ENCODE results near the gene TAF3.
A peak's percentile ranks its signal among the peaks of the same experiment; 100 is the strongest.

The TAF3 gene

GRCh38 chr10:7876541-7877127 is 58.3 kb downstream of the TAF3 start:
- DNase-seq (ENCODE audit: low read depth) = no peak

DNA sequence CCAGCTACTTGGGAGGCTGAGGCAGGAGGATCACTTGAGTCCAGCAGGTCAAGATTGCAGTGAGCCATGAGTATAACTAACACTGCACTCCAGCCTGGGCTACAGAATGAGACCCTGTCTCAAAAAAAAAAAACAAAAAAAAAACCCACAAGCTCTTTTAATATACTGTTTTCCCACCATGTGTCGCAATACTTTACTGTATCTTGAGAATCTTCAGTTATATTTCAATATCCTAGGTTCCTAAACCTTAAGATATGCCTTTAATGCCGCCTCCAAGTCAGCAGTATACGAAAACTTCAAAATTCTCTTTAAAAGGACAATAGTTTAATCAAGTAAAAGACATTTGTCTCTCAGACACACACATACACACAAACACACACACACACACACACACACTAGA is 62.8 kb downstream of the TAF3 start:
- no peak for DNase-seq (ENCODE audit: low read depth)

- no peak for DNase-seq (ENCODE audit: low read depth)
Measured at GRCh38 chr10:7886056-7886455, 67.8 kb downstream of the TAF3 start.

DNA sequence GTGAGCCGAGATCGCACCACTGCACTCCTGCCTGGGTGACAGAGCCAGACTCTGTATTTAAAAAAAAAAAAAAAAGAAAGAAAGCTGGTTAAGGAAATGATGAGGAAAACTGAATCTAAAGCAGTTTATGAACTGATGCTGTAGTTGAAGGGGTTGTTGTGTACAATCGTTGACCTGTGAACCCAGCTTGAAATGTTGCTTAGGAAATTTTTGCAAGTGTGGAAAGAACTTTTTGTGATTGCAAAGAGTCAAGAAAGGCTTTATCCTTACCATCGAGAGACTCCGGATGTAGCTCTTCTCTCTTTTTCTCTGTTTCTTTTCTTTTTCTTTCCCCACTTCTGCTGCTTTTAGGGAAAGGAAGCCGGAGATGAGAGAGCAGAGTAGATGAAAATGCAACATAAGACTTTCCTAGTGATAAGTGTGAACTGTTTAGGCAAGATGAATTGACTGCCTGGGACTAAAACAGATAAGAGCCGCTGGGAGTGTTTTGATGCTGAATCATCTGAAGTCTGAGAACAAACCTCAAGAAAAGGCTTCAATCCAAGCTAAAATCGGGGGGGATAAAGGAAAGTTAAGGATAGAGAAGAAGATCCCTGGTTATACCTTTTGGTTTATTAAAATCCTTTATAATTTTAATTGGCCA is 69.0 kb downstream of the TAF3 start:
- DNase-seq (ENCODE audit: low read depth) = no peak

- no peak for DNase-seq (ENCODE audit: low read depth)
Measured at GRCh38 chr10:7889947-7890542, 71.7 kb downstream of the TAF3 start.

DNA sequence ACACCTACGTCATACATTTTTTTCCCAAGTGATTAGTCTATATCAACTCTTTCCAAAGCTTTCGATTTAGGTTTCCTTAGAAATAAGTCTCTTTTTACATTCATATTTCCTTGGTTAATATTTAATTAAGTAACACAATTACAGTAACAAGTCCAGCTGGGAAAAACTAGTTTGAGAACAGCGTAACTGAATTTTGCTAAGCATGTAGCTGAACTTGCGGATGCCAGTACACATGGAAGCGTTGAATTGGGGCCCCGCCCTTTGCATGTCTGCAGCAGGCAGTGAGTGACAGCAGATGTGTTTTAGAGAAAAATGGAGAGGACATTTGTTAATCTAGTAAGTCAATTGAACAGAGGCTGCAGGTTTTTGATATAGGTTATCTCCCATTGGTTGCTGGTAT is 72.5 kb downstream of the TAF3 start:
- DNase-seq (ENCODE audit: low read depth) = no peak

- peak; percentile 23 for DNase-seq (ENCODE audit: low read depth)
Measured at GRCh38 chr10:7891634-7892033, 73.3 kb downstream of the TAF3 start.

- peak; percentile 40 for DNase-seq (ENCODE audit: low read depth)
Measured at GRCh38 chr10:7892146-7892545, 73.8 kb downstream of the TAF3 start.

- DNase-seq (ENCODE audit: low read depth) = no peak
Measured at GRCh38 chr10:7895699-7896090, 77.4 kb downstream of the TAF3 start.

DNA sequence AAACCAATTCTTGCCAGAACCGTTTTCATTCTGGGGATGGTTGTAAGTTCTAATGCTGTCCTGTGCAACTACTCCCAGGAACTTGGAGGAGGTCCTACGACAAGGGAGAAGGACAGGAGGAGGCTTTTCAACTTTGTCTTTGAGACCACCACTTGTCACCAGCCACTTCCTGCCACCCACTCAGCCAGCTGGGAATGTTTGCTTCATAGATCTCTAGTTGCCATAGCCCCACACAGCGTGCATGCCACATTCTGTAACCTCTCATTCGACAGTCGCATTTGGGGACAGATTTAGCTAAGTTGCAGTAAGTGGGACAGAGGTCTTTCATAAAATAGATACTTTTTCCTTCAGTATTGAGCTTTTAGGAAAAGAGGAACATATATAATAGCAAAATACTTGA is 78.0 kb downstream of the TAF3 start:
- DNase-seq (ENCODE audit: low read depth) = no peak

- DNase-seq (ENCODE audit: low read depth) = no peak
Measured at GRCh38 chr10:7901256-7901655, 83.0 kb downstream of the TAF3 start.

GRCh38 chr10:7902413-7902812 is 84.1 kb downstream of the TAF3 start:
- no peak for DNase-seq (ENCODE audit: low read depth)

GRCh38 chr10:7903851-7904250 is 85.5 kb downstream of the TAF3 start:
- no peak for DNase-seq (ENCODE audit: low read depth)

- no peak for DNase-seq (ENCODE audit: low read depth)
Measured at GRCh38 chr10:7906128-7906527, 87.8 kb downstream of the TAF3 start.

GRCh38 chr10:7908541-7909210 is 90.4 kb downstream of the TAF3 start:
- no peak for DNase-seq (ENCODE audit: low read depth)

DNA sequence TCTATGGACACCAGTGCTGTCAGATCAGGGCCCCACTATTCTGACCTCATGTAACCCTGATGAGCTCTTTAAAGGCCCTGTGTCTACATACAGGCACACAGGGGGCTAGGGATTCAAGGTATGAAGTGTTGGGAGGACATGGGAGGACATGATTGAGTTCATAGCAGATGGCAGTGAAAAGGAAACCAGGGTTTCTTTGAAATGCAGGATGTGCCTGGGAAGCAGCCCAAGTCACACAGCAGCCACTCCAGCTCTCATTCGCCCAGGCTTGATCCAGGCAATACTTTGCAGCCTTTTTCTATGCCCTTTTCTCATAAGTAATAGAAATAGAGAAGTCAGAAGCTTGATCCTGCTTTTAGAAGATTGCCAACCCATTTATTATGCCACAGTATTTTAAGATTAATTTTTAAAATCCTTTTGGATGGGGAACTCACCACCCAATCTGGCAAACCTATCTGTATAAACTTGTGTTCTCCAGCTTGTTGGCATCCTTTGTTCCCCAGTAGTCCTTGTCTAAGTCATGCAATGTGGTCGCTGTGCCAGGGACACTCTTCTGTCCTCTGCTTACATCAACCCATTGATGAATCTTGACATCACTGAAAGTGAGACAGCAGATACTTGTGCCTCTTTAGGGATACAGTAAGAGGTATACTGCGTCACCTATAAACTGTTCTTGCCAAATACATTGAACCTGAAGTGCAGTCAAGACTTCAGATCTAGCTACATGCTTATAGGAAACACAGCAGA is 95.0 kb downstream of the TAF3 start:
- no peak for DNase-seq (ENCODE audit: low read depth)

GRCh38 chr10:7915923-7916536 is 97.7 kb downstream of the TAF3 start:
- DNase-seq (ENCODE audit: low read depth) = no peak

- DNase-seq (ENCODE audit: low read depth) = no peak
Measured at GRCh38 chr10:7917736-7918135, 99.4 kb downstream of the TAF3 start.

DNA sequence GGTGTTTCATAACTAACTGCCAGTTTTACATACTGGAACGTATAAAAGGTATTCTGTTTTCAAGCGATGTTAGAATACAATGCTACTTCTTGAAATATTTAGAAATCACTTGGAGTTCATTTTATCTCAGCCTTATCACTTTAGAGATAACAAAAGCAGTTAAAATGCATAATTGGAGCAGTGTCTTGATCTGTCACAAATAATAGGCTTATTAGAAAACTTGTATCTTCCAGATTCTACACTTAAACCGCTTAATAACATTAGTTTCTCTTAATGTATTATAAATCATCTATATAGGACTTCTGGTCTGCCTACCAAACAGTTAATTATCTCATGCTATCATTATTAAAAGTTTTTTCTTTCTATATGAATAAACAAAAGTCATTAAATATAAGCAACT is 104.4 kb downstream of the TAF3 start:
- DNase-seq (ENCODE audit: low read depth) = no peak

- DNase-seq (ENCODE audit: low read depth) = no peak
Measured at GRCh38 chr10:7928536-7928935, 110.2 kb downstream of the TAF3 start.

- DNase-seq (ENCODE audit: low read depth) = no peak
Measured at GRCh38 chr10:7932301-7933036, 114.2 kb downstream of the TAF3 start.
